ENCODE results near the gene WASF3.
A peak's percentile ranks its signal among the peaks of the same experiment; 100 is the strongest.
"Not testable (repeated sequence)": the region's sequence is repeated elsewhere in the genome, so short reads cannot be mapped to it uniquely, and the experiment has no call there.

Gene WASF3

DNA sequence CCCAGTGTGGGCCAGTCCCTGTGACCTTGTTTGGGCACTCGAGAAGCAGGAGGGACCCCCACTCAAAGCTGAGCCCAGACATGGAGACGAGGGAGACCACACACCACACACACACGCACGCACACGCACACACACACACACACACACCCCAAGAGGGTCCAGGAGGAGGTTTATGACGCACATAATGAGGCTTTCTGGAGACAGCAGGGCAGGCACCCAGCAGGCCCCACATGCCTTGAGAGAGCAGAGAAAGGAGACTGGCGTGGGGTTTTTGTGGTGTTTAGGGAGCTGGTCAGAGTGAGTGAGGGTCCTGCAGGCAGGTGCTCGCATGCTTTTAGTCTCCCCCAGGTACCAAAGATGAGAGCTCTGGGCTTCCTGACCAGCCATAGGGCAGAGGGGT, 160.7 kb downstream of the WASF3 start:
- H3K9me3 ChIP-seq (ENCODE audit: control insufficient read depth, low read length): no peaks in the 10 kb centered on the region
- no peaks in the 10 kb centered on the region for H3K36me3 ChIP-seq (ENCODE audit: control insufficient read depth, insufficient read depth, low read length, severe bottlenecking)

GRCh38 chr13:26718872-26719271, 161.4 kb downstream of the WASF3 start:
- peaks cover 24% of the 10 kb centered on the region for H3K27me3 ChIP-seq (replicated peaks; ENCODE audit: control insufficient read depth, insufficient read depth, low read length)
- H3K4me3 ChIP-seq (ENCODE audit: low read length): no peak overlapping the region
- DNase-seq (ENCODE audit: low read depth): no peak
- H3K36me3 ChIP-seq (ENCODE audit: control insufficient read depth, insufficient read depth, low read length, severe bottlenecking): no peaks in the 10 kb centered on the region
- no peak overlapping the region for H3K9ac ChIP-seq (ENCODE audit: low read length)
- no peaks in the 10 kb centered on the region for H3K4me1 ChIP-seq (ENCODE audit: control insufficient read depth, insufficient read depth, low read length)
- H3K9me3 ChIP-seq (ENCODE audit: control insufficient read depth, low read length): no peaks in the 10 kb centered on the region

More for the DNA sequence above, 160.7 kb downstream of the WASF3 start:
- H3K27me3 ChIP-seq (replicated peaks; ENCODE audit: control insufficient read depth, insufficient read depth, low read length): peaks cover 24% of the 10 kb centered on the region
- DNase-seq (ENCODE audit: low read depth): no peak
- no peak overlapping the region for H3K4me3 ChIP-seq (ENCODE audit: low read length)
- H3K4me1 ChIP-seq (ENCODE audit: control insufficient read depth, insufficient read depth, low read length): no peaks in the 10 kb centered on the region
- no peak overlapping the region for H3K9ac ChIP-seq (ENCODE audit: low read length)

- H3K4me1 ChIP-seq (ENCODE audit: control insufficient read depth, insufficient read depth, low read length): no peaks in the 10 kb centered on the region
- H3K36me3 ChIP-seq (ENCODE audit: control insufficient read depth, insufficient read depth, low read length, severe bottlenecking): no peaks in the 10 kb centered on the region
- no peaks in the 10 kb centered on the region for H3K9me3 ChIP-seq (ENCODE audit: control insufficient read depth, low read length)
- no peak overlapping the region for H3K9ac ChIP-seq (ENCODE audit: low read length)
- no peak overlapping the region for H3K4me3 ChIP-seq (ENCODE audit: low read length)
- peaks cover 24% of the 10 kb centered on the region for H3K27me3 ChIP-seq (replicated peaks; ENCODE audit: control insufficient read depth, insufficient read depth, low read length)
- peak; percentile 1 for DNase-seq (ENCODE audit: low read depth)
These were observed 162.0 kb downstream of the WASF3 start for GRCh38 chr13:26719356-26719945.

DNA sequence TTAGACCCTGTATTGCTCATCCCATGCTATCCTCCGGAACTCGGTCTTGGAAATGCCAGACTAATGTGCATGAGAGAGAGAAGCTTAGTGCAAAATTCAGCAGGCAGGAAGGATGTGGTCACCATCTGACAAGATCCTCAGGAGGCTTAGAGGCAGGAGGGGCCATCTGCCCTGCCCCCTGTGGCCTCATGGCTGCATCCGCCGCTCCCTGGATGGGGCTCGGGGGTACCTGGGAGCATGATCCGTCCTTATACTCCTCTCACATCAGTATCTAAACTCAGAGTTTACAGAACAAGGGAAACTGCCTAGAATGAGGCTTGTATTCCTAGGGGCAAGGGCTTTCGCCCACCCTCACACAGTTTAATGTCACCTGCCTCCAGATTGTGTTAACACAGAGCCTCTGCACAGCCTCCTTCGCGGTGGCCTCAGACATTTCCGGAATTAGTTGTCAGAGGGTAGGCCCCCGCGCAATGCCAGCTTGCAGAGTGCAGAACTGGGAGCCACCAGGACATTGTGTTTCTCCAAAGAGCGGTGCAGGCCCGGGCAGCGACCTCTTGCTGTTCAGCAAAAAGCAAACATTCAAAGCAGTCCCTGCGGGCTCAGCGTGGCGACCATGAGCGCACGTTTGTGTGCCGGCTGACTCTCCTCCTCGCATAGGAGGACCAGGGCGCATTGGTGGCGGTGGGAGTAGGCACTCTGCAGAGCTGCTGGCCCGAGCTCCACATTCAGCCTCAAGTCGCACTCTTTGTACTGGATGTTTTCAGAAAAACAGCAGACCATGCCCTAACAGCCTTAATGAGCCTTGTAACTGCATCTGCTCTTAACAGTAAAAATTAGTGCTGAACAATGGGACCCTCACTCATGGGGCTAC, 164.0 kb downstream of the WASF3 start:
- Histone ChIP-seq H3K4me3 (ENCODE audit: low read length) (no peak overlapping the region), H3K9ac (ENCODE audit: low read length) (no peak overlapping the region), H3K9me3 (ENCODE audit: control insufficient read depth, low read length) (no peaks in the 10 kb centered on the region), H3K4me1 (ENCODE audit: control insufficient read depth, insufficient read depth, low read length) (no peaks in the 10 kb centered on the region), H3K27me3 (replicated peaks; ENCODE audit: control insufficient read depth, insufficient read depth, low read length) (peaks cover 28% of the 10 kb centered on the region), H3K36me3 (ENCODE audit: control insufficient read depth, insufficient read depth, low read length, severe bottlenecking) (no peaks in the 10 kb centered on the region)
- DNase-seq (ENCODE audit: low read depth): no peak

DNA sequence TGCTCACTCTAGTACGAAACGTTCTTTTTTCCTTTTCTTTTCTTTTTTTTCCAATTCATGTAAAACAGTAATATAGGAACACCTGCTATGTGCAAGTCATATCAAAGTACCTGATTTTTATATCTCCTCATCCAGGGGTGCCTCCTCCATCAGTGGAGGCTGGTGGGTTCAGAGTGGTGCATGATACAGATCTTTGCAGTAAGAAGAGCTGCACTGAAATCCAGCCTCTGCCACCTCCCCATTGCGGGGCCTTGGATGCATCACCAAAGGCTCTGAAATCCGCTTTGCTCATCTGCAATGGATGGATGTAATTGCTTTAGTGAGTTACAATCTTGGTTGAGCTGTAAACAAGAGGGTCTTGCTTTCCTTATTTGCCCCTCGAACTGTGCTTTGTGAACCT, 164.8 kb downstream of the WASF3 start:
- peaks cover 28% of the 10 kb centered on the region for H3K27me3 ChIP-seq (replicated peaks; ENCODE audit: control insufficient read depth, insufficient read depth, low read length)
- H3K4me1 ChIP-seq (ENCODE audit: control insufficient read depth, insufficient read depth, low read length): no peaks in the 10 kb centered on the region
- no peak for DNase-seq (ENCODE audit: low read depth)
- H3K36me3 ChIP-seq (ENCODE audit: control insufficient read depth, insufficient read depth, low read length, severe bottlenecking): no peaks in the 10 kb centered on the region
- H3K9ac ChIP-seq (ENCODE audit: low read length): no peak overlapping the region
- H3K4me3 ChIP-seq (ENCODE audit: low read length): no peak overlapping the region
- H3K9me3 ChIP-seq (ENCODE audit: control insufficient read depth, low read length): no peaks in the 10 kb centered on the region

- not testable (repeated sequence) for H3K4me3 ChIP-seq (ENCODE audit: low read length); H3K36me3 ChIP-seq (ENCODE audit: control insufficient read depth, insufficient read depth, low read length, severe bottlenecking); H3K9me3 ChIP-seq (ENCODE audit: control insufficient read depth, low read length); H3K9ac ChIP-seq (ENCODE audit: low read length); H3K4me1 ChIP-seq (ENCODE audit: control insufficient read depth, insufficient read depth, low read length); DNase-seq (ENCODE audit: low read depth)
- peaks cover 25% of the 10 kb centered on the region for H3K27me3 ChIP-seq (replicated peaks; ENCODE audit: control insufficient read depth, insufficient read depth, low read length)
These were observed 166.1 kb downstream of the WASF3 start for GRCh38 chr13:26723620-26724019.

DNA sequence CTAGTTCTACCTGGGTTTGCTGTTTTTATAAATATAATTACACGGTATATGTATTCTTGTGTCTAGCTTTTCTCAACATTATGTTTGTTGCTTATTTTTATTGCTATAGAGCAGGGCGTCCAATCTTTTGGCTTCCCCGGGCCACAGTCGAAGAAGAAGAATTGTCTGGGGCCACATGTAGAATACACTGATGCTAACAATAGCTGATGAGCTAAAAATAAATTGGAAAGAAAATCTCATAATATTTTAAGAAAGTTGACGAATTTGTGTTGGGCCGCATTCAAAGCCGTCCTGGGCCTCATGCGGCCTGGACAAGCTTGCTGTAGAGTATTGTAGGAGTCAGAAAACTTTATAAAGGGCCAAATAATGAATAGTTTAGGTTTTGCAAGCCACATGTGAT, 169.2 kb downstream of the WASF3 start:
- Histone ChIP-seq H3K4me1 (ENCODE audit: control insufficient read depth, insufficient read depth, low read length) (no peaks in the 10 kb centered on the region), H3K9ac (ENCODE audit: low read length) (no peak overlapping the region)

DNA sequence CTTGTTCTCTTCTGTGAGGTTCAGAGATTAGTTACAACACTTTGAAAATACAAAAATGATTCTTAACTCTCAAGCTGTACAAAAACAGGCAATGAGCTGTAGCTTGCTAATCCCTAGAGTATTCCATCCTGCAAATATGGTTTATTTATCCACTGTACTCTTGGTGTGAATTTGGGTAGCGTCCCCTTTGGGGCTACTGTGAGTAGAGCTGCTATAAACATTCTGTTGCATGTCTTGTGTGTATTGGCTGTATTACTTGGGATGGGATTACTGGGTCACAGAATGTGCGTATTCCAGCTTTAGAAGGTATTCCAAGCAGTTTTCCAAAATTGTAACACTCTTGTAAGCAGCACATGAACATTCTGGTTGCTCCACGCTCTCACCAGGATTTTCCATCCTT, 169.6 kb downstream of the WASF3 start:
- H3K4me3 ChIP-seq (ENCODE audit: low read length): no peak overlapping the region
- H3K36me3 ChIP-seq (ENCODE audit: control insufficient read depth, insufficient read depth, low read length, severe bottlenecking): no peaks in the 10 kb centered on the region
- DNase-seq (ENCODE audit: low read depth): no peak
- no peaks in the 10 kb centered on the region for H3K9me3 ChIP-seq (ENCODE audit: control insufficient read depth, low read length)
- H3K4me1 ChIP-seq (ENCODE audit: control insufficient read depth, insufficient read depth, low read length): no peaks in the 10 kb centered on the region
- no peak overlapping the region for H3K9ac ChIP-seq (ENCODE audit: low read length)
- H3K27me3 ChIP-seq (replicated peaks; ENCODE audit: control insufficient read depth, insufficient read depth, low read length): peaks cover 16% of the 10 kb centered on the region

More for the DNA sequence above, 169.2 kb downstream of the WASF3 start:
- Histone ChIP-seq H3K4me3 (ENCODE audit: low read length) (no peak overlapping the region), H3K36me3 (ENCODE audit: control insufficient read depth, insufficient read depth, low read length, severe bottlenecking) (no peaks in the 10 kb centered on the region), H3K27me3 (replicated peaks; ENCODE audit: control insufficient read depth, insufficient read depth, low read length) (peaks cover 21% of the 10 kb centered on the region), H3K9me3 (ENCODE audit: control insufficient read depth, low read length) (no peaks in the 10 kb centered on the region)
- no peak for DNase-seq (ENCODE audit: low read depth)

DNA sequence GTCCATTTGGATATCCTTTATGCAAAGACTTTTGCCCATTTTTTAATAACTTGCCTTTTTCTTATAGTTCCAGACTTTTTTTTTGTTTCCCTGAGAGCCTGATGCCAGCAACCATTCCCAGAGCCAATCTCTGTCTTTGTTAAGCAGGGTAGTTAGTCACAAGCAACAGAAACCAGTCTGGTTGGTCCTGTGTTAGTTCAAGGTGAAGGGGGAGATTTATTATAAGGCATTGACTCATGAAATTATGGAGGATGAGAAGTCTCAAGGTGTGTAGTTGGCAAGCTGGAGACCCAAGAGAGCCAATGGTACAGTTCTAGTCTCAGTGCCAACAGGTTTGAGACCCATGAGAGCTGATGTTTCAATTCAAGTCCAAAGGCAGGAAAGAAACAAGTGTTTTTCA, 170.2 kb downstream of the WASF3 start:
- H3K4me3 ChIP-seq (ENCODE audit: low read length): no peak overlapping the region
- no peaks in the 10 kb centered on the region for H3K36me3 ChIP-seq (ENCODE audit: control insufficient read depth, insufficient read depth, low read length, severe bottlenecking)
- H3K27me3 ChIP-seq (replicated peaks; ENCODE audit: control insufficient read depth, insufficient read depth, low read length): peaks cover 11% of the 10 kb centered on the region
- no peaks in the 10 kb centered on the region for H3K4me1 ChIP-seq (ENCODE audit: control insufficient read depth, insufficient read depth, low read length)
- H3K9ac ChIP-seq (ENCODE audit: low read length): no peak overlapping the region
- H3K9me3 ChIP-seq (ENCODE audit: control insufficient read depth, low read length): no peaks in the 10 kb centered on the region
- DNase-seq (ENCODE audit: low read depth): no peak

DNA sequence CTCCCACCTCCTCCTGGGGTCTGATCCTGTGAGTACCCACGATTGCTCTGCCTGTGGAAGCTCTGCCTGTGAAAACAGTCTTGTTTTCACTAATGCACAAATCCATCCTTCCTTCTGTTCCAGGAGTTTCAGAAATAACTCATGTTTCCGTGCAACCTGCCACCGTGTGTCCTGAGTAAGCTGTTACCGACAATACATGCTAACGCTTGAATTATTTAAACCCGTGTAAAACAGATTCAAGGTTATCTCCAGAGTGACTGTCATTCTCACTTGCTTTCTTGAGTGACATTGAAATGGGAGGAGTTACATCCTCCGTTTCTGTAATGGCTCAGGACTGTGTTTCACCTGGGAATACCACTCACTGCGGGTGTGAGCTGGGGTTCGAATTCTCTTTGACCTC, 178.2 kb downstream of the WASF3 start:
- Histone ChIP-seq H3K9ac (ENCODE audit: low read length) (no peak overlapping the region), H3K4me3 (ENCODE audit: low read length) (no peak overlapping the region), H3K9me3 (ENCODE audit: control insufficient read depth, low read length) (peaks cover 11% of the 10 kb centered on the region), H3K4me1 (ENCODE audit: control insufficient read depth, insufficient read depth, low read length) (no peaks in the 10 kb centered on the region), H3K27me3 (replicated peaks; ENCODE audit: control insufficient read depth, insufficient read depth, low read length) (peaks cover 13% of the 10 kb centered on the region), H3K36me3 (ENCODE audit: control insufficient read depth, insufficient read depth, low read length, severe bottlenecking) (no peaks in the 10 kb centered on the region)
- no peak for DNase-seq (ENCODE audit: low read depth)

All from adipocyte (in vitro differentiated cells).